Choroid plexus epithelial cell (primary cell): ENCODE data around the gene COG4.
A peak's percentile ranks its signal among the peaks of the same experiment; 100 is the strongest.

Experiments used
- DNase-seq: peaks from one replicate; pipeline ENCODE4 v3.0.0-alpha.2; 2010; ENCODE audit warnings: low read depth
- H3K4me3 ChIP-seq: 2 replicates; pipeline ENCODE4 v1.5.1; 2011; ENCODE audit warnings: low read depth, mild to moderate bottlenecking, control low read depth, low read length, moderate library complexity
- TF ChIP-seq, protein P1 (sequence below): conservative IDR thresholded peaks from 2 replicates; pipeline ENCODE4 v1.5.1; 2011; ENCODE audit warnings: low read depth, mild to moderate bottlenecking, control low read depth, inconsistent platforms, low read length, moderate library complexity

COG4 gene

GRCh38 chr16:70474320-70475053 lies 48.9 kb downstream of the COG4 start:
- no peak for DNase-seq
- TF ChIP-seq, protein P1, sequence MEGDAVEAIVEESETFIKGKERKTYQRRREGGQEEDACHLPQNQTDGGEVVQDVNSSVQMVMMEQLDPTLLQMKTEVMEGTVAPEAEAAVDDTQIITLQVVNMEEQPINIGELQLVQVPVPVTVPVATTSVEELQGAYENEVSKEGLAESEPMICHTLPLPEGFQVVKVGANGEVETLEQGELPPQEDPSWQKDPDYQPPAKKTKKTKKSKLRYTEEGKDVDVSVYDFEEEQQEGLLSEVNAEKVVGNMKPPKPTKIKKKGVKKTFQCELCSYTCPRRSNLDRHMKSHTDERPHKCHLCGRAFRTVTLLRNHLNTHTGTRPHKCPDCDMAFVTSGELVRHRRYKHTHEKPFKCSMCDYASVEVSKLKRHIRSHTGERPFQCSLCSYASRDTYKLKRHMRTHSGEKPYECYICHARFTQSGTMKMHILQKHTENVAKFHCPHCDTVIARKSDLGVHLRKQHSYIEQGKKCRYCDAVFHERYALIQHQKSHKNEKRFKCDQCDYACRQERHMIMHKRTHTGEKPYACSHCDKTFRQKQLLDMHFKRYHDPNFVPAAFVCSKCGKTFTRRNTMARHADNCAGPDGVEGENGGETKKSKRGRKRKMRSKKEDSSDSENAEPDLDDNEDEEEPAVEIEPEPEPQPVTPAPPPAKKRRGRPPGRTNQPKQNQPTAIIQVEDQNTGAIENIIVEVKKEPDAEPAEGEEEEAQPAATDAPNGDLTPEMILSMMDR = no peak
- no peak overlapping the region for H3K4me3 ChIP-seq

DNA sequence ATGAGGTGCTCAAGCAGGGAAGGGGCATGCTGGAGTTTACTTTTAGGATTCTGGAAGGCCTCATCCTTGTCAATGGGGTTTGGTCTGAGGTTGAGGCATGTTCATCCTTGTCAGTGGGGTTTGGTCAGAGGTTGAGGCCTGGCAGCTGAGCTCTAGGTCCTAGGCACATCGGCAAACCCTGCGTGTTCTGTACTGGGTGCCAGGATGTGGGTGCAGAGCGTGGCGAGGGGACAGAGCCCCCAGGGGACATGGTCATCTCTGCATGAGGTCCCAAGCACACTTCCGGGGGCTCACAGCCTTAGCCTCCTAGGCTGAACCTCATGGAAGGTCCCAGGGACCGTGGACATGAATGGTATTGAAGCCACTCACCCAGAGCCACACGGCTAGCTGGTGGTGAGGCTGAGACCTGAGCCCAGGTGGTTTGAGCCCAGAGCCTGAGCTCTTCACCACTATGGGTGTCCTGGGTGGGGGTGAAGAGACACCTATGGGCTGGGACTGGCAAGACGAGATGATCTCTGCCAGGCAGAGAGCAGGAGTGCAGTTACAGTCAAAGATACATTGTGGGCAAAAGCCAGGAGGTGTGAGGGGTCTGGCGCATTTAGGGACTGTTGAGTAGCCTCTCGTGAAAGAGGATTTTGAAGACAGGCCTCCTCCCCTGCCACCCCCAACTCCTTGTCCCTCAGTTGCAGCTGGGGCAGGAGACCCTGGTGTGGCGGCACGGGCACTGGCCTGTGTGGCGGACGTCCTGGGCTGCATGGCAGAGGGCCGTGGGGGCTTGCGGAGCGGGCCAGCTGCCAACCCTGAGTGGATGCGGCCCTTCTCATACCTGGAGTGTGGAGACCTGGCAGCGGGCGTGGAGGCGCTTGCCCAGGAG lies 49.7 kb downstream of the COG4 start:
- DNase-seq = no peak
- TF ChIP-seq, protein P1 = peak; percentile 9
- H3K4me3 ChIP-seq = no peak overlapping the region

DNA sequence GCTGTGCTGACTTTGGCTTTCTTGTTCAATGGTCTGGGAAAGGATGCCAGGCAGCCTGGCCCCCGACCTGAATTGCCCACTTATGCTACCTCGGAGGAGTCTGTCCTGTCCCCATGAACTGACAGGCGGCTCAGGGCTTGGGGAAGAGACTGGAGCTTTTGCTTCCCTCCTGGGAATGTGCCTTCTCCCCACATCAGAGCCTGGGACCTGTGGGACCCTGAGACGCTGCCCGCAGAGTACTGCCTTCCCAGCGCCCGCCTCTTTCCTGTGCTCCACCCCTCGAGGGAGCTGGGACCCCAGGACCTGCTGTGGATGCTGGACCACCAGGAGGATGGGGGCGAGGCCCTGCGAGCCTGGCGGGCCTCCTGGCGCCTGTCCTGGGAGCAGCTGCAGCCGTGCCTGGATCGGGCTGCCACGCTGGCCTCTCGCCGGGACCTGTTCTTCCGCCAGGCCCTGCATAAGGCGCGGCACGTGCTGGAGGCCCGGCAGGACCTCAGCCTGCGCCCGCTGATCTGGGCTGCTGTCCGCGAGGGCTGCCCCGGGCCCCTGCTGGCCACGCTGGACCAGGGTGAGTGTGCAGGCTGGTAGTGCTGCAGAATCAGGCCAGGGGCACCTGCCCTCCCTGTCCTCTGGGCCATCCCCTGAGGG lies 50.4 kb downstream of the COG4 start:
- H3K4me3 ChIP-seq = no peak overlapping the region
- DNase-seq = no peak
- TF ChIP-seq, protein P1 = no peak

DNA sequence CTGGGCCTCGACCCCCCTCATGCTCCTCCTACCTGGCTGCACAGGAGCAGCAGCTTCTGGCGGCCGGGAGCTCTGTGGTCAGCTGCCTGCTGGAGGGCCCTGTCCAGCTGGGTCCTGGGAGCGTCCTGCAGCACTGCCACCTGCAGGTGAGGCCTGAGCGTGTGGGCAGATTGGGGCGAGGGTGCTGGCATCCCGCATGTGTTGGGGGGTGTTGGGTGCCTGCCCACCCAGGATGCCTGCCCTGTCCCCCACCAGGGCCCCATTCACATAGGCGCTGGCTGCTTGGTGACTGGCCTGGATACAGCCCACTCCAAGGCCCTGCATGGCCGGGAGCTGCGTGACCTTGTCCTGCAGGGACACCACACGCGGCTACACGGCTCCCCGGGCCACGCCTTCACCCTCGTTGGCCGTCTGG lies 52.4 kb downstream of the COG4 start:
- TF ChIP-seq, protein P1 = peak; percentile 68
- peak; percentile 55 for DNase-seq
- no peak overlapping the region for H3K4me3 ChIP-seq

- DNase-seq = no peak
- TF ChIP-seq, protein P1 = no peak
- no peak overlapping the region for H3K4me3 ChIP-seq
These were observed 53.0 kb downstream of the COG4 start for GRCh38 chr16:70470141-70470926.

- TF ChIP-seq, protein P1 = no peak
- no peak overlapping the region for H3K4me3 ChIP-seq
- DNase-seq = no peak
These were observed 54.4 kb downstream of the COG4 start for GRCh38 chr16:70468776-70469525.
